Left renal pelvis (tissue), 4 donors: ENCODE results near the gene PPP1R12A. TPM values are rescaled to one million over a fixed set of nuclear protein-coding genes. Genes with fewer than 3 reads are reported as not detected.
"Not testable (repeated sequence)": the region's sequence is repeated elsewhere in the genome, so short reads cannot be mapped to it uniquely, and the experiment has no call there.

ENCODE experiments used
- DNase-seq, 4 donors: peaks; one replicate each; pipeline ENCODE4 v3.0.0-alpha.2; 2013; ENCODE audit warnings: low read depth in 4 of 4, low spot score in 3 of 4
- polyA plus RNA-seq, 4 donors: library from polyadenylated mRNA; unstranded; fragments of 120-200 nt; gene quantifications; one replicate each; pipeline ENCODE4 v1.2.1, GENCODE V29; 2013; ENCODE audit not compliant: insufficient read length in 4 of 4

Gene PPP1R12A
- polyA plus RNA-seq, 4 donors = 68.2 to 105 (median 99.0) TPM

GRCh38 chr12:79844693-79845092 is 90.2 kb downstream of the PPP1R12A start:
- no peak for DNase-seq

DNA sequence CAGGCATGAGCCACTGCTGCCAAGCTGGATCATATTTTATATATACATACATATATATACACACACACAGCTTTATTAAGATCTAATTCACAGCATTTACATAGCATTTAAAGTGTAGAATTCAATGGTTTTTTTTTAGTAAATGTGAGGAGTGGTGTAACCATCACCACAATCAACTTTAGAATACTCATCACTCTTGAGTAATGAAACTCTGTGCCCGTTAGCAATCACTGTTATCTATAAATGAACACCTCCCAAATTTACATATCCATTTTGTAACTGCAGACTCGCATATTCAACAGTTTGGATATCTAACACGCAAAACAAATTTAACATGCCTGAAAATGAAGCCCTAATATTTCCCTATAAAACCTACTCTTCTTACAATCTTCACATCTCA is 90.9 kb downstream of the PPP1R12A start:
- no peak for DNase-seq

GRCh38 chr12:79842630-79843029 is 92.3 kb downstream of the PPP1R12A start:
- no peak for DNase-seq

GRCh38 chr12:79841878-79842265 is 93.0 kb downstream of the PPP1R12A start:
- DNase-seq = no peak

DNA sequence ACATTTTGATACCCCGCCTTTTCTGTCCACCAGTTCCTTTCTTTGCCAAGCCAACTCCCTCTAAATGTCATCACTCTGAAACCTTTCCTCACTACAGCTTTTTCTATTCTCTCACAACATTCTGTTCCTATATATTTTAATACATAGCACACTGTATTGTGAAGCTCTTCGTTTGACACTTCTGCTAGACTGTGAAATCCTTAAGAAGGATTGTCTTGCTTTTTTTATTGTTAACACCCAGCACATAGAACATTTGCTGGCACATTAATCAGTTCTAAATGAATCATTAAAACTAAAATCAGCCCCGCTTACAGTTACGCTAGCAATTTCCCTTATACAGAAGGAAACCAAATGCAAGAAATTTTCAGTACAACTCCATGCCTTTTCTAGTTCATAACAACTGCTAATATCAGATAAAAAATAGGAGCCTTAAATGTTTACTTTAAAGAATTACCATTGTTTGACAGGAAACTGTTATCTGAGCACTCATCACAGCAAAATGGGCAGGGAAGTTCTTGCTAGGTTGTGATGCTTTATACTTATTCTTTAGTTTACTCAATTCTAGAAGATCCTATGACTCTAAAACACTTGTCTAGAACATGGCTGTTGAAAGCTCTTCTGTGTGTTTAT is 93.5 kb downstream of the PPP1R12A start:
- DNase-seq = no peak

DNA sequence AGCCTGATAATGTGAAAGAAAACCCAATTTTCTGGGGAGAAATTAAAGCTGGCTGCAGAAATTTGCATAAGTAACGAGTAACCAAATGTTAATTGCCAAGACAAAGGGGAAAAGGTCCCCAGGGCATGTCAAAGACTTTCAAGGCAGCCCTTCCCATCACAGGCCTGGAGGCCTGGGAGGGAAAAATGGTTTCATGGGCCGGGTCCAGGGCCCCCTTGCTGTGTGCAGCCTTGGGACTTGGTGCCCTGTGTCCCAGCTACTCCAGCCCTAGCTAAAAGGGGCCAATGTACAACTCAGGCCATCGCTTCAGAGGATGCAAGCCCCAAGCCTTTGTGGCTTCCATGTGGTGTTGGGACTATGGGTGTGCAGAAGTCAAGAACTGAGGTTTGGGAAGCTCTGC is 96.5 kb downstream of the PPP1R12A start:
- no peak for DNase-seq

GRCh38 chr12:79837575-79837974 is 97.3 kb downstream of the PPP1R12A start:
- no peak for DNase-seq

GRCh38 chr12:79835377-79835843 is 99.5 kb downstream of the PPP1R12A start:
- no peak for DNase-seq

- DNase-seq = peak in 1 of 4 donors; percentile 17
Measured at GRCh38 chr12:79834712-79835376, 100.1 kb downstream of the PPP1R12A start.

GRCh38 chr12:79830440-79830839 is 104.5 kb downstream of the PPP1R12A start:
- no peak for DNase-seq

DNA sequence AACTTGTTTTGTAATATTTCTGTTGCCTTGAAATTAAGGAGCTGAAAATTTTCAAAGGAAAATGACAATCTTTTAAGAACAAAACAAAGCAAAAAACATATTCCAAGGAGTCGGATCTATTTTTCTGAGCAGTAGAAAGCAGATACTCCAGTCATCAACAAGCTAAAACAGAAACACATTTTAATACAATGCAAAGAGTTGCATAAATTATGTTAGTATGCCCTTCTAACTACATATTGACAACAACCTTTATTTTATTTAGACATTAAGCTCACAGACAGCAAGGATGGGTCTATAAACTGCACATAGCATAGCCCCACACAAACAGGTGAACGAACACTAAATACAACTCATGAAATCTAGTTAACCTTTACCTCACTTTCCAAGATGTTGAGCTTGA is 106.0 kb downstream of the PPP1R12A start:
- no peak for DNase-seq

GRCh38 chr12:79827484-79827883 is 107.4 kb downstream of the PPP1R12A start:
- DNase-seq = no peak

DNA sequence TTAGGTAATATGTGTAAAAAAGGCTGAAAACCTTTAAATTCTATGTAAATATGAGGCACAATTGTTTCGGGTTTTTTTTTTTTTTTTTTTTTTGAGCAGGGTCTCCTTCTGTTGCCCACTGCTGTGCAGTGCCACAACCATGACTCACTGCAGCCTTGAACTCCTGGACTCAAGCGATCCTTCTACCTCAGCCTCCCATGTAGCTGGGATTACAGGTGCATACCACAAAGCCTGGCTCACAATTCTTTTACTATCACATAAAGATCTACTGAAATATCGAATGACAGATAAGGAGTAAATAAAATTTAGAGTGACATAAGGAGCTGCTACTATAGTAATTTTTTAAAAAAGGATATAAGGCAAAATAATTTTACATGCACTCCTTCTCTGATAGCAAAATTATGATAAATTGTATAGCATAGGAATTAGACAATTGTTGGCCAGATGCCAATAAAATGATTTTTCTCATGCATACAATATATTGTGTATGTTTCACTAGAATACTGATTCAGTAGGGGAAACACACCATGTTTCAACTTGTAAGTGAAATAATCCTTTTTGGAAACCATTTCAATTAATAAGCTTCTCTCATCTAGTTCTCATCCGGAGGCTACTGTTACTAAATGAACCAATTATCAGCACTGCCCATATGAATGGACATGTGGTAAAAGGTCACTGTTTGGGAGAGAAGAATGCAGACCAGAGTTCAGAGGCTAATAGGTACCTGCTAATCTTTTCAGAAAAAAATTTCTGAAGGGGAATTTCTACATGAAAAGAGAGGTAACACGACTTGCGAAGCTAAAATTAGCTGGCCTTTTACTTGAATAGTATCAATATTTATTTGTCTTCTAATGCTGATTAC is 108.4 kb downstream of the PPP1R12A start:
- DNase-seq = no peak

DNA sequence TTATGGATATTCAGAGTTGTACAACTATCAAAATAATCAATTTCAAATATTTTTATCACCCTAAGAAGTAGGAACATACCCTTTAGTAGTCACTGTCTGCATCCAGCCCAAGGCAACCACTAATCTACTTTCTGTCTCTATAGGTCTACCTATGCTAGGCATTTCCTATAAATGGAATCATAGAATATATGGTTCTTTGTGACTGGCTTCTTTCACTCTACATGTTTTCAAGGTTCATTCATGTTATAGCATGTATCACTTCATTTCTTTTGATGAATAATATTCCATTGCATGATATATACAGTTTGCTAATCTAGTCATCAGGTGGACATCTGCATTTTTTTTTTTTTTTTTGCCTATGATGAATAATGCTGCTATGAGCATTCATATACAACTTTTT is 112.4 kb downstream of the PPP1R12A start:
- DNase-seq = no peak

DNA sequence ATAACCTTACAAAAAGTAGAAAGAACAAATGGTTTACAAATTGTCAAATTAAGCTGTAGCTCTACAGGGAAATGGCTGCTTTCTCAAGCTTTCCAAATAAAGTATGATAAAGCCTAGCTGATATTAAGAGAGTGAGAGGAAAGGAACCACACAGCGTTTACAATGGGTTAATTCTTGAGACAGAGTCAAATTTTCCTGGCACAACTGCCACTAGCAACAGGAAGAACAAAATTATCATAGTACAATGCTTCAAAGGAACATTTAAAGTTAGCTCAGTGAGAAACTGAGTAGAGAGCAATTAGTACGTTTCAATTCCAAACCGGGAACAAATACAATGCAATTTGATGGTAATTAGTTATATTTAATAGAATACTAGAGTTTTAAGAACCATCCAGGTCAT is 116.0 kb downstream of the PPP1R12A start:
- no peak for DNase-seq

DNA sequence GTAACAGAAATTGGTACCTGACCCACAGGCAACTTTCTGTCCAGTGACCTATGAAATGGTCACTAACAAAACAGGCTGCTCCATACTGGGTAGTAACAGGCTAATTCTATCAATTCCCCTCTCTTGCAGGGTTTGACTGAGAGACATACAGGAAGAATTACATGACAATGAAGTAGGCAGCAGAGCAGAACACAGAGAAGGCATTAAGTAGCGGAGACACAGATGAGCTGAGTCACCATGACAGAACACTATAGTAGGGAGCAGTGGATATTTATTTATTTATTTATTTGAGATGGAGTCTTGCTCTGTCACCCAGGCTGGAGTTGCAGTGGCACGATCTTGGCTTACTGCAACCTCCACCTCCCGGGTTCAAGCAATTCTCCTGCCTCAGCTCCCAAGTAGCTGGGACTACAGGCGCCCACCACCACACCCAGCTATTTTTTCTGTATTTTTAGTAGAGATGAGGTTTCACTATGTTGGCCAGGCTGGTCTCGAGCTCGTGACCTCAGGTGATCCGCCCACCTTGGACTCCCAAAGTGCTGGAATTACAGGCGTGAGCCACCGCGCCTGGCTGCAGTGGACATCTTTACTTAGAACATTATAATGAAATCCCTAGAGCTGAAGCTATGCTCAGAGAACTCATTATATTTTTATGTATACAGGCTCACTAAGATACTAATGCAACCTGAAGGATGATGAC is 150.4 kb downstream of the PPP1R12A start:
- not testable (repeated sequence) for DNase-seq

DNA sequence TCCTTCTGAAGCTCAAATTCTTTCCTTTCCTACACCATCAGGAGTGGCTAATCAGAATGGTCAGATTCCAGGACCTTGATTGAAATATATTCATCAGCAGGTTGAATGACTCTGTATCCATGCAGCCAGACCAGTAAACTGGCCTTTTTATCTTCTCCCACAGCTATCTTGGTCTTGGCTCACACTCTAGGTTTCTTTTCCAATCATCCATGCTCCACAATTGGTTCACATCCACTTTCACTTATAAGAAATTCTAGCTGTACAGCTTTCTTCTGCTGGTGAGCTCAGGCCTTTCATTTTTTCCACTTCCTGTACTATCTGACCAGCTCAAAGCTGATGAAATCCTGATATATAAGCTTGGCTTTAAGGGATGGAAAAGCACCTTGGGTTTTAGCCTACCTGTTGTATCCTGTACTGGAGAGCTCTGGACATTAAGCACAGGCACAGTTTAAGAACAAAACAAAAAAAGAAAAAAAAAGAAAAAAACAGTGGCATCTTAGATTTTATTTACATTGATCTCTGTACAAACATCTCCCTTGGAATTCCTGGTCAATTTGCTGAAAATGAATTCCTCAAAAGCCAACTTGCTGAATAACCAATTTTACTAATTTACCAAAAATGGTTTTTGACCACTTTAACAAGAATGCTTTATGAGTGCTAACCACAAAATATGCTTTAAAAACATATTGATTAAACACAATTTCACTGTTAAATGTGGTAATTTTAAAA is 152.6 kb downstream of the PPP1R12A start:
- DNase-seq = no peak

DNA sequence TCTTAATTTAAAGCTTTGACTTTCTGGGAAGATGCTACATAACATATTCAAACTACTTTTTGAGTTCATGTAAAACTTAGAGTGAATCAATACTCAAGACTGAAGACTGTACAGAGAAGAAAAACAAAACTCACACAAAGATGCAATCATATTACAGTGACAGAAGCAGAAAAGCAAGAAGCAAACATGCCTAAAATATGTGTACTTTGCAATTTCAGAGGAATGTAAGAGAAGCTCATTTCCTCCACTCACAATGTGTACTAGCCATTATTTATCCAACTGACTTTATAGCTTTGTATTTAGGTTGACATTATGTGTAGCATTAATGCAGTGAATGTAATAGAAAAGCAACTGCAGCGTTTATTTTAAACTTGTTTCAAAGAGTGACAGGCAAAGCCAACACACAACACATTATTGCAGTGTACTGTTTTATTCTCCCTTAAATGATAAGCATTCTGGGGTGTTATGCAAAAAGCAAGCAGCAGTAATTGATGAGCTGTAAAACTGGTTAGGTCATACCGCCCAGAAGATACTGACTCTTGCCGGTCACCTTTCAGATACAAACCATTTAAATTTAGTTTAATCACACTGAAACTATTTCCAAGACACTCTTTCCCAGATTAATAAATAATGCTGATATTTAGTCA is 156.0 kb downstream of the PPP1R12A start:
- no peak for DNase-seq

- DNase-seq = no peak
Measured at GRCh38 chr12:79776111-79776510, 158.8 kb downstream of the PPP1R12A start.
